Panc1 (cell line): ENCODE results near the gene RFFL. TPM values are rescaled to one million over a fixed set of nuclear protein-coding genes. Genes with fewer than 3 reads are reported as not detected.

Experiments
- ATAC-seq: fragments of 200-7000 bp; cut with Tn5 transposase; 2 replicates; pipeline ENCODE4 v1.9.1; 2020; ENCODE audit warnings: mild to moderate bottlenecking, moderate library complexity
- BruUV-seq: library from RNA; stranded (reverse); fragments of 400-500 nt; replicated peaks from 2 replicates; lab custom pipeline; 2021; lab: Mats Ljungman, UMichigan
- CTCF ChIA-PET: fragments of 300-600 bp; sonication (Branson Sonifier 250); formaldehyde crosslinking; loops from one replicate; lab custom pipeline; 2022; ENCODE audit warnings: antibody characterized with exemption; lab: Charles Lee
- POLR2A ChIA-PET: fragments of 300-600 bp; sonication (Branson Sonifier 250); formaldehyde crosslinking; loops from one replicate; lab custom pipeline; 2022; ENCODE audit warnings: antibody characterized with exemption; lab: Charles Lee
- DNase-seq: peaks from one replicate; pipeline ENCODE4 v3.0.0-alpha.2; 2010; ENCODE audit warnings: low read depth, low spot score
- H3K27ac ChIP-seq: 2 replicates; pipeline ENCODE4 v1.5.1; 2011; ENCODE audit warnings: mild to moderate bottlenecking, low read length, inconsistent platforms
- H3K27me3 ChIP-seq: fragments of 200-500 bp; sonication (Bioruptor generic); 2 replicates; pipeline ENCODE4 v1.6.0; 2014; ENCODE audit warnings: low read length, inconsistent platforms; ENCODE audit not compliant: control insufficient read depth, insufficient read depth
- H3K36me3 ChIP-seq: fragments of 200-500 bp; sonication (Bioruptor generic); 2 replicates; pipeline ENCODE4 v1.5.1; 2014; ENCODE audit warnings: inconsistent platforms, mild to moderate bottlenecking, low read length, moderate library complexity; ENCODE audit not compliant: control insufficient read depth, insufficient read depth
- H3K4me1 ChIP-seq: 2 replicates; pipeline ENCODE4 v1.5.1; 2011; ENCODE audit warnings: inconsistent platforms, mild to moderate bottlenecking, low read length, moderate library complexity; ENCODE audit not compliant: control insufficient read depth, insufficient read depth
- H3K4me3 ChIP-seq, 2 experiments: 2 replicates each; pipeline ENCODE4 v1.5.1; 2011 to 2012; ENCODE audit warnings: low read depth in 2 of 2, low read length in 2 of 2, mild to moderate bottlenecking in 2 of 2, inconsistent platforms in 1 of 2, moderate library complexity in 1 of 2
- H3K9me3 ChIP-seq: fragments of 200-500 bp; sonication (Bioruptor generic); 2 replicates; pipeline ENCODE4 v1.5.1; 2014; ENCODE audit warnings: low read depth, mild to moderate bottlenecking, inconsistent platforms, low read length, moderate library complexity; ENCODE audit not compliant: control insufficient read depth, insufficient read depth
- POLR2AphosphoS5 ChIP-seq: IDR thresholded peaks from 2 replicates; pipeline ENCODE4 v1.6.1; 2012; ENCODE audit warnings: mild to moderate bottlenecking, low read depth, low read length, moderate library complexity
- SIN3A ChIP-seq: IDR thresholded peaks from 2 replicates; pipeline ENCODE4 v1.6.1; 2012; ENCODE audit warnings: low read depth, mild to moderate bottlenecking, low read length, moderate library complexity, borderline replicate concordance; ENCODE audit not compliant: insufficient read depth
- TCF7L2 ChIP-seq: IDR thresholded peaks from 2 replicates; pipeline ENCODE4 v1.6.1; 2011; ENCODE audit warnings: mild to moderate bottlenecking, low read depth, low read length, inconsistent platforms
- in situ Hi-C: cut with HindIII; loops from 2 replicates; pipeline ENCODE4 v1.10.0; 2016; ENCODE audit warnings: low sequenced_read_pairs, low pct_unique_long_range_greater_than_20kb
- intact Hi-C: fragments of 100-400 bp; cut with micrococcal nuclease; formaldehyde crosslinking; loops from one replicate; pipeline ENCODE4 v1.10.0; 2022; ENCODE audit not compliant: unreplicated experiment
- total RNA-seq: library from RNA; stranded (reverse); gene quantifications from one replicate; pipeline ENCODE4 v1.2.1, GENCODE V29; 2021; ENCODE audit not compliant: unreplicated experiment
- TF ChIP-seq, protein P1 (sequence below): fragments of 450-650 bp; IDR thresholded peaks from 2 replicates; pipeline ENCODE4 v1.5.1; 2017; ENCODE audit warnings: mild to moderate bottlenecking
- TF ChIP-seq, protein P2 (sequence below), 2 experiments: IDR thresholded peaks; 2 replicates each; pipeline ENCODE4 v1.6.1; 2011 to 2012; ENCODE audit warnings: low read depth in 2 of 2, control low read depth in 1 of 2, low read length in 1 of 2, mild to moderate bottlenecking in 1 of 2, moderate library complexity in 1 of 2; ENCODE audit not compliant: insufficient read depth in 1 of 2

The RFFL gene
- total RNA-seq, 1 experiment from 2014 or later = 38.4 TPM

DNA sequence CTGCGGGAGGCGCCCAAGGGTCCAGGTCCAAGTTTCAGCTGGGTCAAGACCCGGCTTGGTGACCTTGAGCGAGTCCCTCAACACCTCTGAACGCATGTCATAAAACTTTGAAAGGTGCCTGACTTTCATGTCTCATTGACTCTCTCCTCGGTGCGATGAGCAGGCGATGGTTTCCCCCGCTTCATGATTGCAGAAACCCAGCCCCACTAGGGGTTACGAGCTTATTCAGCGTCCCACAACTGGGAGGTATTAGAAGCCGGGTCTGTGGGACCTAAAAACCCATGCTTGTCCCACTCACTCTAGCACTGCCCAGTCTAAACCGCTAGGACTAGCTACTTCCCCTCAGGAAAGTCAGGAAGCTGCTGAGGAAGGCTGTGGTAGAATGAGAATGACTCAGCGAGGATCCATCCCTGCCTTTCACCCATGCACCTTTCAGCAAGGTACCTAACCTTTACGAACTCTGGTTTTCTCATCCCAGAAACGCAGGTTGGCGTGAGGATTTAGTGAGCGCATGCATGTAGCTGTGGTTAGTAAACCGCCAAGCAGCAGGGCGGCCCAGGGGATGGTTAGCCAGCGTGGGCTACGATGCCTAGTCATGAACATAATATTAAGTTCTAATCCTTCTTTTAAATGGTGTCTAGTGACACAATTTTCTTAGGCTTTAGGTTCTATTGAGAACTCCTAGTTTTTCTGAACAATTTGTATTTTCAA lies 26.2 kb upstream of the RFFL start:
- peak overlapping the region; percentile 30 to 67 for H3K4me3 ChIP-seq
- H3K27me3 ChIP-seq = no peaks in the 10 kb centered on the region
- ATAC-seq (peak; percentile 62), DNase-seq (no peak)
- intact Hi-C loops = loop anchor here (2.0 kb wide), 1 partner anchor 89 kb away; no protein-coding TSS in a partner anchor
- in situ Hi-C loops = no loop called here
- peak overlapping the region; percentile 90 for H3K27ac ChIP-seq
- no peak; the same call in 1 of the 2 replicates for TF ChIP-seq POLR2AphosphoS5
- TF ChIP-seq, protein P1, sequence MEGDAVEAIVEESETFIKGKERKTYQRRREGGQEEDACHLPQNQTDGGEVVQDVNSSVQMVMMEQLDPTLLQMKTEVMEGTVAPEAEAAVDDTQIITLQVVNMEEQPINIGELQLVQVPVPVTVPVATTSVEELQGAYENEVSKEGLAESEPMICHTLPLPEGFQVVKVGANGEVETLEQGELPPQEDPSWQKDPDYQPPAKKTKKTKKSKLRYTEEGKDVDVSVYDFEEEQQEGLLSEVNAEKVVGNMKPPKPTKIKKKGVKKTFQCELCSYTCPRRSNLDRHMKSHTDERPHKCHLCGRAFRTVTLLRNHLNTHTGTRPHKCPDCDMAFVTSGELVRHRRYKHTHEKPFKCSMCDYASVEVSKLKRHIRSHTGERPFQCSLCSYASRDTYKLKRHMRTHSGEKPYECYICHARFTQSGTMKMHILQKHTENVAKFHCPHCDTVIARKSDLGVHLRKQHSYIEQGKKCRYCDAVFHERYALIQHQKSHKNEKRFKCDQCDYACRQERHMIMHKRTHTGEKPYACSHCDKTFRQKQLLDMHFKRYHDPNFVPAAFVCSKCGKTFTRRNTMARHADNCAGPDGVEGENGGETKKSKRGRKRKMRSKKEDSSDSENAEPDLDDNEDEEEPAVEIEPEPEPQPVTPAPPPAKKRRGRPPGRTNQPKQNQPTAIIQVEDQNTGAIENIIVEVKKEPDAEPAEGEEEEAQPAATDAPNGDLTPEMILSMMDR = peak; percentile 72
- TF ChIP-seq SIN3A = no peak
- TF ChIP-seq, protein P2, sequence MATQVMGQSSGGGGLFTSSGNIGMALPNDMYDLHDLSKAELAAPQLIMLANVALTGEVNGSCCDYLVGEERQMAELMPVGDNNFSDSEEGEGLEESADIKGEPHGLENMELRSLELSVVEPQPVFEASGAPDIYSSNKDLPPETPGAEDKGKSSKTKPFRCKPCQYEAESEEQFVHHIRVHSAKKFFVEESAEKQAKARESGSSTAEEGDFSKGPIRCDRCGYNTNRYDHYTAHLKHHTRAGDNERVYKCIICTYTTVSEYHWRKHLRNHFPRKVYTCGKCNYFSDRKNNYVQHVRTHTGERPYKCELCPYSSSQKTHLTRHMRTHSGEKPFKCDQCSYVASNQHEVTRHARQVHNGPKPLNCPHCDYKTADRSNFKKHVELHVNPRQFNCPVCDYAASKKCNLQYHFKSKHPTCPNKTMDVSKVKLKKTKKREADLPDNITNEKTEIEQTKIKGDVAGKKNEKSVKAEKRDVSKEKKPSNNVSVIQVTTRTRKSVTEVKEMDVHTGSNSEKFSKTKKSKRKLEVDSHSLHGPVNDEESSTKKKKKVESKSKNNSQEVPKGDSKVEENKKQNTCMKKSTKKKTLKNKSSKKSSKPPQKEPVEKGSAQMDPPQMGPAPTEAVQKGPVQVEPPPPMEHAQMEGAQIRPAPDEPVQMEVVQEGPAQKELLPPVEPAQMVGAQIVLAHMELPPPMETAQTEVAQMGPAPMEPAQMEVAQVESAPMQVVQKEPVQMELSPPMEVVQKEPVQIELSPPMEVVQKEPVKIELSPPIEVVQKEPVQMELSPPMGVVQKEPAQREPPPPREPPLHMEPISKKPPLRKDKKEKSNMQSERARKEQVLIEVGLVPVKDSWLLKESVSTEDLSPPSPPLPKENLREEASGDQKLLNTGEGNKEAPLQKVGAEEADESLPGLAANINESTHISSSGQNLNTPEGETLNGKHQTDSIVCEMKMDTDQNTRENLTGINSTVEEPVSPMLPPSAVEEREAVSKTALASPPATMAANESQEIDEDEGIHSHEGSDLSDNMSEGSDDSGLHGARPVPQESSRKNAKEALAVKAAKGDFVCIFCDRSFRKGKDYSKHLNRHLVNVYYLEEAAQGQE (IDR thresholded peaks at IDR 0.05; ENCODE audit: insufficient read depth in 1 of 2, low read depth in 2 of 2, low read length in 1 of 2) = no peak
- no peak for TF ChIP-seq TCF7L2
- CTCF ChIA-PET = interaction anchor here (0.8 to 1.2 kb wide), 2 partner anchors 13 to 53 kb away, joined by 3 to 6 read pairs; no protein-coding TSS in a partner anchor
- no peaks in the 10 kb centered on the region for H3K9me3 ChIP-seq
- peaks cover 16% of the 10 kb centered on the region for H3K4me1 ChIP-seq
- no TSS peak for BruUV-seq
- no peaks in the 10 kb centered on the region for H3K36me3 ChIP-seq
- POLR2A ChIA-PET = no interaction called here

DNA sequence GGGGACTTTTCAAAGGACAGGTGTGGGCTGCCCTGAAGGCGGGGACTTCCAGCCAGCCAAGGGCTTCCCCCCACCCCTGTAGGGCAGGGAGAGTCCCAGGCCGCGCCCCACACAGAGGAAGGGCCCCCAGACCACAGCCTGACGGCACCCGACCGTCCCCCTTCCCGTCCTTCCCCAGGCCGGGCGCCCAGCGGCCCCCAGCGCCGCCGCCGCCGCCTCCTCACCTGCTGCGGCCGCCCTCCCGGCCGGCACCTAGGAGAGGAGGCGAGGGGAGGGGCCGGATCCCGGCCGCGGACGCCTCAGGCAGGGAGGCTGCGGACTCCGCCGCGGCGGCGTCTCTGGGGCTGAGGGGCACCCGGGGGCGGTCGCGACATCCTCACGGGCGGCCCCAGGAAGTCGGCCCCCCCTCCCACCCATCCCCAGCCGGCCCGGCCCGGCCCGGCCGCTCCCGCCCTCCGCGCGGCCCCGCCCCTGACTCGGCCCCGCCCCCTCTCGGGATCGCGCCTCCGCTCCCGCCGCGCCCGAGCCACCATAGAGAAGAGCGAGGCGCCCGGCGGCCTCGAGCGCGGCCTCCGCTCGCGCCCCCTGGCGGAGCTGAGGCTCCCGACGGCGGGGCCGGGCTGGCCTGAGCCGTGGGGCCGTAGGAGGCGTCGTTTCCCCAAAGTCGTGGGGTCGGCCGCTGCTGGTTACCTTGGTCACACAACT lies 25.5 kb upstream of the RFFL start:
- Histone ChIP-seq H3K36me3 (no peaks in the 10 kb centered on the region), H3K27me3 (no peaks in the 10 kb centered on the region), H3K9me3 (no peaks in the 10 kb centered on the region), H3K27ac (peak overlapping the region; percentile 90), H3K4me3 (peak overlapping the region; percentile 72 to 95), H3K4me1 (peaks cover 20% of the 10 kb centered on the region)
- ChIA-PET CTCF (interaction anchor here (1.2 kb wide), 1 partner anchor 14 kb away, joined by 6 read pairs; no protein-coding TSS in a partner anchor), POLR2A (no interaction called here)
- DNase-seq (no peak), ATAC-seq (peak; percentile 92)
- BruUV-seq = no TSS peak
- intact Hi-C loops (loop anchor here (2.0 kb wide), 1 partner anchor 88 kb away; no protein-coding TSS in a partner anchor), in situ Hi-C loops (no loop called here)
- TF ChIP-seq SIN3A (peak; percentile 50; the same call in 1 of the 2 replicates), TCF7L2 (no peak), POLR2AphosphoS5 (peak; percentile 57)
- TF ChIP-seq, protein P1 = peak; percentile 95
- TF ChIP-seq, protein P2 (IDR thresholded peaks at IDR 0.05; ENCODE audit: insufficient read depth in 1 of 2, low read depth in 2 of 2, low read length in 1 of 2) = 0 out of 4 replicates have a peak, but pooled peaks of 1 of the 2 experiments have one; percentile 38
